ENCODE measurements around the gene MED20.

DNA sequence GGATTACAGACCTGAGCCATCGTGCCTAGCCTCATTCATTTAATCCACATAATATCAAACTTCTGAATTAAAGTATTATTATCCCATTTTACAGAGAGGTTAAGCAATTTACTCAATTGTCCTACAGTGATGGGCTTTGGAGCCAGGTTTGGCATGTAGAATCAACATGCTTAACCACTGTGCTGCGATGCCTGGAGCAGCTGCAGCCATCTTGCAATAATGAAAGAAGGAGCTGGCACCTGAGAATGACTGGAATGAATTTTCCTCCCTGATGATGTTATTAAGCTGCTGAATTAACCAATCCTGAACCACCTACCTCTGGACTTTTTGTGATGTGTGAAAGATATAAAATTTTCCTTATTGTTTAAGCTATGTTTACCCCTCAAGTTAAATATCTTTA, 33.7 kb upstream of the MED20 start:
- TF ChIP-seq, protein P1, sequence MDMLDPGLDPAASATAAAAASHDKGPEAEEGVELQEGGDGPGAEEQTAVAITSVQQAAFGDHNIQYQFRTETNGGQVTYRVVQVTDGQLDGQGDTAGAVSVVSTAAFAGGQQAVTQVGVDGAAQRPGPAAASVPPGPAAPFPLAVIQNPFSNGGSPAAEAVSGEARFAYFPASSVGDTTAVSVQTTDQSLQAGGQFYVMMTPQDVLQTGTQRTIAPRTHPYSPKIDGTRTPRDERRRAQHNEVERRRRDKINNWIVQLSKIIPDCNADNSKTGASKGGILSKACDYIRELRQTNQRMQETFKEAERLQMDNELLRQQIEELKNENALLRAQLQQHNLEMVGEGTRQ (IDR thresholded peaks at IDR 0.05; ENCODE audit: low read depth, low read length) = no peak
- no peak for TF ChIP-seq POLR2A (IDR thresholded peaks at IDR 0.05; ENCODE audit: low read depth, low read length)
- TF ChIP-seq, protein P2, sequence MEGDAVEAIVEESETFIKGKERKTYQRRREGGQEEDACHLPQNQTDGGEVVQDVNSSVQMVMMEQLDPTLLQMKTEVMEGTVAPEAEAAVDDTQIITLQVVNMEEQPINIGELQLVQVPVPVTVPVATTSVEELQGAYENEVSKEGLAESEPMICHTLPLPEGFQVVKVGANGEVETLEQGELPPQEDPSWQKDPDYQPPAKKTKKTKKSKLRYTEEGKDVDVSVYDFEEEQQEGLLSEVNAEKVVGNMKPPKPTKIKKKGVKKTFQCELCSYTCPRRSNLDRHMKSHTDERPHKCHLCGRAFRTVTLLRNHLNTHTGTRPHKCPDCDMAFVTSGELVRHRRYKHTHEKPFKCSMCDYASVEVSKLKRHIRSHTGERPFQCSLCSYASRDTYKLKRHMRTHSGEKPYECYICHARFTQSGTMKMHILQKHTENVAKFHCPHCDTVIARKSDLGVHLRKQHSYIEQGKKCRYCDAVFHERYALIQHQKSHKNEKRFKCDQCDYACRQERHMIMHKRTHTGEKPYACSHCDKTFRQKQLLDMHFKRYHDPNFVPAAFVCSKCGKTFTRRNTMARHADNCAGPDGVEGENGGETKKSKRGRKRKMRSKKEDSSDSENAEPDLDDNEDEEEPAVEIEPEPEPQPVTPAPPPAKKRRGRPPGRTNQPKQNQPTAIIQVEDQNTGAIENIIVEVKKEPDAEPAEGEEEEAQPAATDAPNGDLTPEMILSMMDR (conservative IDR thresholded peaks at IDR 0.05; ENCODE audit: low read depth, low read length) = no peak
- TF ChIP-seq RAD21 (IDR thresholded peaks at IDR 0.05; ENCODE audit: low read length) = no peak
- no peak for TF ChIP-seq CEBPB (IDR thresholded peaks at IDR 0.05; ENCODE audit: low read depth, low read length)
- TF ChIP-seq RFX5 (IDR thresholded peaks at IDR 0.05; ENCODE audit: low read depth, low read length) = no peak
- TF ChIP-seq BHLHE40 (IDR thresholded peaks at IDR 0.05; ENCODE audit: low read depth, low read length) = no peak
- no peak for TF ChIP-seq FOS (IDR thresholded peaks at IDR 0.05; ENCODE audit: low read depth, low read length)
- TF ChIP-seq MAZ (IDR thresholded peaks at IDR 0.05; ENCODE audit: borderline replicate concordance, low read depth, low read length) = no peak
- no peak for TF ChIP-seq MXI1 (IDR thresholded peaks at IDR 0.05; ENCODE audit: borderline replicate concordance, low read depth, low read length)
- no peak for TF ChIP-seq SMC3 (IDR thresholded peaks at IDR 0.05; ENCODE audit: low read depth, low read length)
- TF ChIP-seq CHD1 (IDR thresholded peaks at IDR 0.05; ENCODE audit: low read depth, low read length) = no peak
